IgD-negative memory B cell (primary cell): ENCODE measurements around the gene ALOX15. TPM values are rescaled to one million over a fixed set of nuclear protein-coding genes. Genes with fewer than 3 reads are reported as not detected.
"Not testable (repeated sequence)": the region's sequence is repeated elsewhere in the genome, so short reads cannot be mapped to it uniquely, and the experiment has no call there.

ENCODE experiments used
- H3K27ac Mint-ChIP-seq, 3 donors: one replicate each; pipeline ENCODE4 v1.8.0; 2020 to 2022; ENCODE audit warnings: mild to moderate bottlenecking in 3 of 3, mixed read lengths in 3 of 3, moderate library complexity in 1 of 3
- H3K27me3 Mint-ChIP-seq: one replicate; pipeline ENCODE4 v1.8.0; 2021; ENCODE audit warnings: mixed read lengths
- H3K36me3 Mint-ChIP-seq: one replicate; pipeline ENCODE4 v1.8.0; 2020; ENCODE audit warnings: mild to moderate bottlenecking, mixed read lengths
- H3K4me1 Mint-ChIP-seq, 3 donors: one replicate each; pipeline ENCODE4 v1.8.0; 2020 to 2022; ENCODE audit warnings: mixed read lengths in 3 of 3, mild to moderate bottlenecking in 1 of 3
- H3K4me3 Mint-ChIP-seq, 4 donors: one replicate each; pipeline ENCODE4 v1.8.0; 2020 to 2022; ENCODE audit warnings: mild to moderate bottlenecking in 4 of 4, mixed read lengths in 4 of 4, moderate library complexity in 3 of 4
- H3K9me3 Mint-ChIP-seq, 3 donors: one replicate each; pipeline ENCODE4 v1.8.0; 2020 to 2021; ENCODE audit warnings: mixed read lengths in 3 of 3, mild to moderate bottlenecking in 1 of 3
- polyA plus RNA-seq: library from polyadenylated mRNA; unstranded; fragments of 300-500 nt; fragmentation: Illumina TruSeq; gene quantifications from one replicate; pipeline ENCODE4 v1.2.3, GENCODE V29; 2021

Gene ALOX15, protein sequence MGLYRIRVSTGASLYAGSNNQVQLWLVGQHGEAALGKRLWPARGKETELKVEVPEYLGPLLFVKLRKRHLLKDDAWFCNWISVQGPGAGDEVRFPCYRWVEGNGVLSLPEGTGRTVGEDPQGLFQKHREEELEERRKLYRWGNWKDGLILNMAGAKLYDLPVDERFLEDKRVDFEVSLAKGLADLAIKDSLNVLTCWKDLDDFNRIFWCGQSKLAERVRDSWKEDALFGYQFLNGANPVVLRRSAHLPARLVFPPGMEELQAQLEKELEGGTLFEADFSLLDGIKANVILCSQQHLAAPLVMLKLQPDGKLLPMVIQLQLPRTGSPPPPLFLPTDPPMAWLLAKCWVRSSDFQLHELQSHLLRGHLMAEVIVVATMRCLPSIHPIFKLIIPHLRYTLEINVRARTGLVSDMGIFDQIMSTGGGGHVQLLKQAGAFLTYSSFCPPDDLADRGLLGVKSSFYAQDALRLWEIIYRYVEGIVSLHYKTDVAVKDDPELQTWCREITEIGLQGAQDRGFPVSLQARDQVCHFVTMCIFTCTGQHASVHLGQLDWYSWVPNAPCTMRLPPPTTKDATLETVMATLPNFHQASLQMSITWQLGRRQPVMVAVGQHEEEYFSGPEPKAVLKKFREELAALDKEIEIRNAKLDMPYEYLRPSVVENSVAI
- polyA plus RNA-seq = 0.41 TPM

DNA sequence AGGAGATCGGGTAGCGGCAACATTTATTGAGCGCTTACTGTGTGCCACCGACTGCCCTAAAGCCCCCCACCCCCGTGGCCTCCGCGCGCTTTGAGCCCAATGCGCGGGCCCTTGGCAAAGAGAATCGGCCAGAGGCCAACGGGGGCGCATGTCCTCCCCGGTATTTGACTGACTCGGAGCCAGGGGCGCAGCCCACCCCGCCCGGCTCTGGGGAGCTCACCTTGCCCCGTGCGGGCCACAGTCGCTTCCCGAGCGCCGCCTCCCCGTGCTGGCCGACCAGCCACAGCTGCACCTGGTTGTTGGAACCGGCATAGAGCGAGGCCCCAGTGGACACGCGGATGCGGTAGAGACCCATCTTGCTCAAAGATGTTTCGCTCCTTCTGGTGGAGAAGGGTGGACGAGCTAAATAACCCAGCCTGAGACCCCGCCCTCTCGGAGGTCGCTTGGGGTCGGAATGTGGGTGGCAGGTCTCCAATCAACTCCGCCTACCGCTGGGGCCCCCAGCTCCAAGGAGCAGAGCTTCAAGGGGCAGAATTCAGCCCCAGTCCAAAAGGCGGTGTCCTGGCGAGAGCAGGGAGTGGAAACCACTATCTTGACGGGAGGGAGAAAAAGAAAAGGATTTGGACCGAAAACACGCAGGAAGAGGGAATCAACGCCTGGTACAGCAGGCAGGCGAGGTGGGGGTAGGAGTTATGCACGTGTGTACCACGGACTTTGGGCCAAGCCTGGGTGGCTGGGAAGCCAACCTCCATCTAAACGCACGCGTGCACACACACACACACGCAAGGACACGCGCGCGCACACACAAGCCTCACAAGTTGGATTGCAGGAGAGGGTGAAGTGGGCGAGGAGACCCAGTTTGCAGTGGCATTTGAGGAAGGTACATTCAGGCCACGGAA, at the start of gene ALOX15:
Gene ALOX15 (minus strand): TSS at position 382 of the 899 bp plus-strand sequence. CDS start 27 bp downstream, at position 355.
- peaks cover 50% of the 10 kb centered on the region for H3K27me3 Mint-ChIP-seq
- H3K4me1 Mint-ChIP-seq = peaks cover 17 to 23% (median 18%) of the 10 kb centered on the region in 3 donors
- peaks cover 3% of the 10 kb centered on the region for H3K36me3 Mint-ChIP-seq
- peak within 1 kb of the TSS; percentile 17 to 53 (median 42) for H3K4me3 Mint-ChIP-seq
- H3K27ac Mint-ChIP-seq = no peak within 1 kb of the TSS
- H3K9me3 Mint-ChIP-seq = no peaks in the 10 kb centered on the region

- Mint-ChIP-seq H3K4me3 (peak overlapping the region in 1 of 4 donors; percentile 33), H3K27ac (no peak overlapping the region), H3K9me3 (no peaks in the 10 kb centered on the region), H3K4me1 (peaks cover 6 to 14% (median 10%) of the 10 kb centered on the region in 3 donors), H3K27me3 (no peaks in the 10 kb centered on the region), H3K36me3 (peaks cover 11% of the 10 kb centered on the region)
These were observed 49.3 kb upstream of the ALOX15 start for GRCh38 chr17:4690745-4691144.

GRCh38 chr17:4689872-4690271, 48.4 kb upstream of the ALOX15 start:
- H3K4me3 Mint-ChIP-seq, H3K9me3 Mint-ChIP-seq, H3K27me3 Mint-ChIP-seq, H3K27ac Mint-ChIP-seq: not testable (repeated sequence)
- Mint-ChIP-seq H3K36me3 (peaks cover 13% of the 10 kb centered on the region), H3K4me1 (peaks cover 8 to 14% (median 10%) of the 10 kb centered on the region in 3 donors)

- H3K4me3 Mint-ChIP-seq, H3K27me3 Mint-ChIP-seq, H3K4me1 Mint-ChIP-seq, H3K27ac Mint-ChIP-seq, H3K9me3 Mint-ChIP-seq: not testable (repeated sequence)
- H3K36me3 Mint-ChIP-seq = peaks cover 13% of the 10 kb centered on the region
These were observed 42.3 kb upstream of the ALOX15 start for GRCh38 chr17:4683739-4684138.

DNA sequence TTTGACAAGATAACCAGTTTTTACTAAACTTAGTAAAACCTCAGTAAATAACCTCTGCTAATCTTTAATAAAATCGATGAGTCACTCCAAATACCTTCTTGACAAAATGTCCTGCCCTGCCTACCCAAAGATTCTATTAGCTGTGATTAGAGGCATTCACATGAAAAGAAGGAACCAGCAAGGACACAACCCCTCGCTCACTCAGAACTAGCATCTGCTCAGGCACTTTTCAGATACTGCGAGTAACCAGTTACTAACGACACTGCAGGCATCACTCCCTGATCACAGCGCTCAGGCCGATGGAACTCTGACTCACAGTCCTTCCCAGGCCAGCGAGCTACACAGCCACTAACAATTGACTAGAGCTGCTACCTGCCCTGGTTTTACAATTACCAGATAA, 38.2 kb upstream of the ALOX15 start:
- Mint-ChIP-seq H3K4me3 (peak overlapping the region in 1 of 4 donors; percentile 21), H3K27me3 (no peaks in the 10 kb centered on the region), H3K4me1 (peaks cover 0 to 4% (median 0%) of the 10 kb centered on the region in 3 donors), H3K9me3 (no peaks in the 10 kb centered on the region), H3K36me3 (peaks cover 6% of the 10 kb centered on the region), H3K27ac (peak overlapping the region in 1 of 3 donors; percentile 53)

- Mint-ChIP-seq H3K27me3 (no peaks in the 10 kb centered on the region), H3K36me3 (peaks cover 6% of the 10 kb centered on the region), H3K4me1 (peaks cover 0 to 3% (median 0%) of the 10 kb centered on the region in 3 donors), H3K9me3 (no peaks in the 10 kb centered on the region), H3K27ac (no peak overlapping the region), H3K4me3 (no peak overlapping the region)
These were observed 37.1 kb upstream of the ALOX15 start for GRCh38 chr17:4678448-4679026.

DNA sequence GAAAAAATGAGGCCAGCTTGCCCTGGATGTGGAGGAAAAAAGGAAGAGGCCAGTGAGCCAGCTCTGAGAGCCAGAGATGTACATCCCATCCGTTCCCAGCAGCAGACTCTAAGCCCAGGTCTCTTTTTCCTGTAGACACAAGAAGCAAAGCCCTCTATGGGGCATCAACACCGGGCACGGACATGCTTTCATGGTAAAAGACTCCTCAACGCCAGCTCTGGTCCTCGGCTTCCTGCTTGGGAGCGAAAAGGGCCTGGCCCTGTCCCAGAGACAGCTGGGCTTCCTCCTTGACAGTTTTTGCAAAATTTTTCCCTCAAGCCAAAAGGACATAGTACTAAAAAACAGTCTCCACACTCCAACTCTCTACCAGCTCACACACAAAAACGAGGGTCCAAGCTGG, 35.3 kb upstream of the ALOX15 start:
- H3K4me3 Mint-ChIP-seq = no peak overlapping the region
- peaks cover 2% of the 10 kb centered on the region for H3K36me3 Mint-ChIP-seq
- no peak overlapping the region for H3K27ac Mint-ChIP-seq
- no peaks in the 10 kb centered on the region for H3K27me3 Mint-ChIP-seq
- H3K4me1 Mint-ChIP-seq = peaks cover 0 to 4% (median 0%) of the 10 kb centered on the region in 3 donors
- no peaks in the 10 kb centered on the region for H3K9me3 Mint-ChIP-seq

DNA sequence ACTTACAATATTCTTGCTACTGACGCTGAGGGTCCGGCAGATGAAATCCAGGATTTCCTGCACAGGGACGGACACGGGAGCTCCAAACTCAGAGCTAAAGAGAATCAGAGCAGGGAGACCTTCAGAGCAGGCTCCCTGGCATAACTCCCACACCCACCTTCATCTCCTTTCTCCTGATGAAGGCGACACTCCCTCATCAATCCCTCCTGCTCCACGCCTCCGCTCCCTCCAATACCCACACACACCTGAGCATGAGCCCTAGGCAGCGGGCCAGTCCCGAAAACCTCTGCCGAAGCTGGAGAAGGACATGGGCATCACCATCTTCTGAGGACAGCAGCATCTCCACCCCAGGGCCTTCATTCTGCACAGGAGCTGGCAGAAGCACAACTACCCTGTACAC, 34.3 kb upstream of the ALOX15 start:
- H3K4me3 Mint-ChIP-seq = no peak overlapping the region
- no peaks in the 10 kb centered on the region for H3K27me3 Mint-ChIP-seq
- no peak overlapping the region for H3K27ac Mint-ChIP-seq
- peaks cover 0 to 4% (median 0%) of the 10 kb centered on the region in 3 donors for H3K4me1 Mint-ChIP-seq
- H3K9me3 Mint-ChIP-seq = no peaks in the 10 kb centered on the region
- peaks cover under 1% of the 10 kb centered on the region for H3K36me3 Mint-ChIP-seq

- Mint-ChIP-seq H3K36me3 (no peaks in the 10 kb centered on the region), H3K4me3 (no peak overlapping the region), H3K9me3 (no peaks in the 10 kb centered on the region), H3K4me1 (peaks cover 0 to 4% (median 0%) of the 10 kb centered on the region in 3 donors), H3K27ac (no peak overlapping the region), H3K27me3 (no peaks in the 10 kb centered on the region)
These were observed 33.2 kb upstream of the ALOX15 start for GRCh38 chr17:4674685-4674998.

DNA sequence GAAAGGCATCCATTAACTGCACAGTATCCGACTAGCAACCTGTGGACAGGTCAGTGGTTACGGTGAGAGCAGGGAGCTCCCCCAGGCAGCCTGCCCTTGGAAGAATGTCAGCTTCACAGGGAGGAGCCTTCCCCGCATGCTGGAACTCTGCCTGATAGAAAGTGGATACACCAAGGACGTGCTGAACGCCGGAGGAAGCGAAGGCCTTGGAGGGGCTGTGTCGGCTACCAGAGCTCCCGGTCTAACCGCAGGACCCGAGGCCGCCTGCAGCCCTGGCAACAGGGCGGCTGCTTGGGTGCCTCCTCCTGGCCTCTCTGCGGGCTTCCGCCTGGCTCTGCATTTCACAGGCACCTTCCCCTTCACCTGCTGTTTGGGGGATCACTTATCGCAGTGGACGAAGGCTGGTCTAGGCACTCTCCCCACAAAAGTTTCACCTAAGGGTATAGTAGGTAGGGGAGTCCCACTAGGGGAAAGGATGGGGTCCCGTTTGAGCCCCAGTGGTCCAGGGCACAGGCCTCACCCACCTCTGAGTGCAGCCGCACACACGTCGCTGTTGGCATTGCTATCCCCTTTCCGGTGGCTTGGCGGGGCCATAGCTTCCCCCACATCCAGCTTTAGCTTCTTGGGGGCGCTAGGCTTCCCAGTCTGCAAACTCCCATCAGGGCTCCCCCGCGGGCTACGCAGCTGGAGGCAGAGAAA, 32.7 kb upstream of the ALOX15 start:
- Mint-ChIP-seq H3K4me3 (no peak overlapping the region), H3K36me3 (no peaks in the 10 kb centered on the region), H3K9me3 (no peaks in the 10 kb centered on the region), H3K4me1 (peaks cover 0 to 4% (median 0%) of the 10 kb centered on the region in 3 donors), H3K27ac (no peak overlapping the region), H3K27me3 (no peaks in the 10 kb centered on the region)

DNA sequence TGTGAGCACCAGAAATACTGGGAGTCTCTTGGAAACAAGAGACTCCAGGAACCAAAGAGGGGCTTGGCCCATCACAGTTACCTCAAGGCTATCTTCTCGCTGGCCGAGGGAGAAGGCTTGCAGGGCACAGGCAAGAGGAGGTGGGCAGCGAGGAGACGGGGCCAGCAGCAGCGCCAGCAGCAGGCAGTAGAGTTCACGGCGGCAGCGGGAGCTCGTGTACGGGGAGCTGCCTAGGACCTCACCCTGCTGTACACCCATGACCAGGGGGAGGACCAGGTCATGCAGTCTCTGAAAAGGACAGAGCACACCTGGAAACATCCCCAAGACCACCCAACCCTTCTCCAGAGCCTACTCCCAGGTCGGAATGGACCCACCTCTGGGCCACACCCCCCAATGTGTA, 31.7 kb upstream of the ALOX15 start:
- Mint-ChIP-seq H3K9me3 (no peaks in the 10 kb centered on the region), H3K27me3 (peaks cover 1% of the 10 kb centered on the region), H3K36me3 (no peaks in the 10 kb centered on the region), H3K4me3 (no peak overlapping the region), H3K4me1 (peaks cover 0 to 4% (median 0%) of the 10 kb centered on the region in 3 donors), H3K27ac (peak overlapping the region in 1 of 3 donors; percentile 39)

DNA sequence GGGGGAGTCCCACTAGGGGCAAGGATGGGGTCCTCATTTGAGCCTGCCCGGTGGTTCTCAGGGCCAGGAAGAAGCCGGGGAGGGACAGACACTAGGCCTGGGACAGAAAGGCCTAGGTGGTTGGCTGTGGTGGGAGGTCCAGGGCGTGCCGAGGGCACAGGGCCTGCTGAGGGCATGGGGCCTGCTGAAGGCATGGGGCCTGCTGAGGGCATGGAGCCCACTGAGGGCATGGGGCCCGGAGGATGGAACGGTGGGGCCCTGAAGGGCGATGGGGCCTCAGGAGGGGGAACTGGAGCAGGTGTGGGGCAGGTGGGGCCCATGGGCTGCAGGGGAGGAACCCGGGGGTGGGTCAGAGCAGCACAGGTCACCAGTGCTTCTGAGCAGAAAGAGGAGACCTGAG, 31.3 kb upstream of the ALOX15 start:
- H3K27ac Mint-ChIP-seq = peak overlapping the region in 1 of 3 donors; percentile 39
- peaks cover 0 to 4% (median 0%) of the 10 kb centered on the region in 3 donors for H3K4me1 Mint-ChIP-seq
- H3K36me3 Mint-ChIP-seq = no peaks in the 10 kb centered on the region
- peaks cover 1% of the 10 kb centered on the region for H3K27me3 Mint-ChIP-seq
- H3K9me3 Mint-ChIP-seq = no peaks in the 10 kb centered on the region
- peak overlapping the region in 1 of 4 donors; percentile 5 for H3K4me3 Mint-ChIP-seq

DNA sequence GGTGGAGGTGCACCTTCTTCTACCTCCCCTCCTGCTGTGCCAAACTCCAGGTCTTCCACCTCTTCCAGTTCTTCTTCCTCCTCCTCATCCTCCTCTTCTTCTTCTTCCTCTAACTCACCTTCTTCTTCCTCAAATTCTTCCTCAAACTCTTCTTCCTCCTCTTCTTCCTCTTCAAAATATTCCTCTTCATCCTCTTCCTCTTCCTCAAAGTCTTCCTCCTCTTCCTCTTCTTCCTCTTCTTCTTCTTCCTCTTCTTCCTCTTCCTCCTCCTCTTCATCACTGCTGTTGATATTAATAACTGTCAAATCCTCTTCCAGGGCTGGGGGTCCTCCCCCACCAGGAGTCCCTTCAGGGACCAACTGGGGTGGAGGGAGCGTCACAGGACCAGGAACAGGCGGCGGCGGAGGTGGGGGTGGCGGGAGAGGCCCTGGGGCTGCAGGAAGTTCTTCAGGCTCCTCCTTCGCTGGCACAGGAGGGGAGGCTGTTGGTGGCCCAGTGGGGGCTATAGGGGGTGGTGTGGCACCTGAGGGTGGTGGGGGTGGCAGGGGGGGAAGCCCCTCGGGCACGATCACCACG, 30.7 kb upstream of the ALOX15 start:
- Mint-ChIP-seq H3K27ac (peak overlapping the region in 1 of 3 donors; percentile 9), H3K4me3 (no peak overlapping the region), H3K9me3 (no peaks in the 10 kb centered on the region), H3K27me3 (peaks cover 1% of the 10 kb centered on the region), H3K36me3 (no peaks in the 10 kb centered on the region), H3K4me1 (peaks cover 0 to 2% (median 0%) of the 10 kb centered on the region in 3 donors)

DNA sequence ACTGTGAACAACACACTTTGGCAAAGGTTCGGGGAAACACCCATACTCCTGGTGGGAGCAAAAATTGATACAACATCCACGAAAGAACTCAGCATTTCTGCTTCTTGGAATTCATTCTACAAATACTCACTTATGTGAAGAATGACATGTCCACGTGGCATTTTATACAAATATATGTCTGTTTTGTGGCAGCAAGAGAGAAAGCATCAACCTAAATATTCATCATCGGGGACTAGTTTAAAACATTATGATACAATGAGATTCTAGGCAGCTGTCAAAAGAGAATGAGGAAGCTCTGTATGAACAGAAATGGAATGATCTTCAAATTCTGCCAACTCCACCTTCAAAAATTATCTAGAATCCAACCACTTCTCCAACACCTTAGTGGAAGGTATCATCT, 25.7 kb upstream of the ALOX15 start:
- Mint-ChIP-seq H3K4me3 (no peak overlapping the region), H3K9me3 (no peaks in the 10 kb centered on the region), H3K27me3 (peaks cover 7% of the 10 kb centered on the region), H3K4me1 (peaks cover 0 to 2% (median 0%) of the 10 kb centered on the region in 3 donors), H3K36me3 (peaks cover 1% of the 10 kb centered on the region), H3K27ac (no peak overlapping the region)
